Smooth muscle cell of trachea (primary cell): ENCODE measurements around the gene XRN2. TPM values are rescaled to one million over a fixed set of nuclear protein-coding genes. Genes with fewer than 3 reads are reported as not detected.

Source experiments
- total RNA-seq: library from RNA; depleted of rRNA; stranded (reverse); fragments of >200 nt; gene quantifications from 2 replicates; pipeline ENCODE4 v1.2.1, GENCODE V29; 2014

Gene XRN2, protein sequence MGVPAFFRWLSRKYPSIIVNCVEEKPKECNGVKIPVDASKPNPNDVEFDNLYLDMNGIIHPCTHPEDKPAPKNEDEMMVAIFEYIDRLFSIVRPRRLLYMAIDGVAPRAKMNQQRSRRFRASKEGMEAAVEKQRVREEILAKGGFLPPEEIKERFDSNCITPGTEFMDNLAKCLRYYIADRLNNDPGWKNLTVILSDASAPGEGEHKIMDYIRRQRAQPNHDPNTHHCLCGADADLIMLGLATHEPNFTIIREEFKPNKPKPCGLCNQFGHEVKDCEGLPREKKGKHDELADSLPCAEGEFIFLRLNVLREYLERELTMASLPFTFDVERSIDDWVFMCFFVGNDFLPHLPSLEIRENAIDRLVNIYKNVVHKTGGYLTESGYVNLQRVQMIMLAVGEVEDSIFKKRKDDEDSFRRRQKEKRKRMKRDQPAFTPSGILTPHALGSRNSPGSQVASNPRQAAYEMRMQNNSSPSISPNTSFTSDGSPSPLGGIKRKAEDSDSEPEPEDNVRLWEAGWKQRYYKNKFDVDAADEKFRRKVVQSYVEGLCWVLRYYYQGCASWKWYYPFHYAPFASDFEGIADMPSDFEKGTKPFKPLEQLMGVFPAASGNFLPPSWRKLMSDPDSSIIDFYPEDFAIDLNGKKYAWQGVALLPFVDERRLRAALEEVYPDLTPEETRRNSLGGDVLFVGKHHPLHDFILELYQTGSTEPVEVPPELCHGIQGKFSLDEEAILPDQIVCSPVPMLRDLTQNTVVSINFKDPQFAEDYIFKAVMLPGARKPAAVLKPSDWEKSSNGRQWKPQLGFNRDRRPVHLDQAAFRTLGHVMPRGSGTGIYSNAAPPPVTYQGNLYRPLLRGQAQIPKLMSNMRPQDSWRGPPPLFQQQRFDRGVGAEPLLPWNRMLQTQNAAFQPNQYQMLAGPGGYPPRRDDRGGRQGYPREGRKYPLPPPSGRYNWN
- total RNA-seq = 86.3 and 130 TPM in 2 replicates

DNA sequence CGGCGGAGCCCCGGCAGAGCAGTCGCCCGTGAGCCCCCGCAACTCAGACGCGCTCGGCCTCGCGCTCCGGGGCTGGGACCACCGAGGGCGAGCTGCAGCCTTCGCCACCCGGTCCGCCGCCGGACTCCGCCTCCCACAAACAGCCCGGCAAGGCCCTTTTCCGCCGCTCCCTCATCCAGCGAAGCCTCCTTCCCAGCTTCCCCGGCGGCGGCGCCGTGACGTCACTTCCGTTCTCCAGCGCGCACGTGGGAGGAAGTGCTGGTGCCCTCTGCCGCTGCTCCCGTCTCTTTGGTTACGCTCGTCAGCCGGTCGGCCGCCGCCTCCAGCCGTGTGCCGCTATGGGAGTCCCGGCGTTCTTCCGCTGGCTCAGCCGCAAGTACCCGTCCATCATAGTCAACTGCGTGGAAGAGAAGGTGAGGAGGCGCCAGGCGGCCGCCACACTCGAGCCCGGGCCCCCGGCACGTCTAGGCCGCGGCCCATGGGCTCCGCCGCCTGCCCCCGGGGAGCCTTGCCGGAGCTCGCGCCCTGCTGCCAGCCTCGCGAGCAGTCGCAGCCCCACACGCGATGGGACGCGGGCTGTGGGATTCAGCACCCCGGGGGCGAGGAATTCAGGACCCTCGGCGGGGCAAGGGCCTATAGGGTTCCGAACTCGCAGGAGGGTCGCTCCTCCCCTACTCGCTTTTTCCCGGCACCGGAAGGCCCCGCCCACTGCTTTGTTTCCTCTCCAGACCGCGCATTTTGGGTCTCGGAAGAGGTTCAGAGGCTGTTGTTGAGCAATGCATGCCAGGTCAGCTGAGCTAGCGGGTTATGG lies at the start of gene XRN2:
Gene XRN2, plus strand, starts transcription at position 271 of the 811 bp plus-strand sequence. Its CDS starts 68 bp downstream, at position 339.

GRCh38 chr20:21397341-21398108 lies 94.4 kb downstream of the XRN2 start, which contains the start of gene NKX2-4:
Gene NKX2-4, minus strand, starts transcription at chr20:21397526. Its CDS starts 127 bp downstream, at chr20:21397399.

Other genes starting within 250 kb of the XRN2 start
- gene LINC00237, start 197.0 kb upstream of the XRN2 start, total RNA-seq = not detected in 2 replicates
- 17.9 and 33.2 TPM in 2 replicates for gene KIZ, start 177.2 kb upstream of the XRN2 start, total RNA-seq
- not detected in 2 replicates for gene NKX2-4, start 94.2 kb downstream of the XRN2 start, total RNA-seq
- not detected in 2 replicates for gene NKX2-2, start 210.7 kb downstream of the XRN2 start, total RNA-seq